GM23338 (cell line): ENCODE measurements around the gene LRRC8E. TPM values are rescaled to one million over a fixed set of nuclear protein-coding genes. Genes with fewer than 3 reads are reported as not detected.

Experiments
- ATAC-seq: fragments of 200-7000 bp; cut with Tn5 transposase; 3 replicates; pipeline ENCODE4 v1.9.1; 2020
- DNase-seq: peaks from one replicate; pipeline ENCODE4 v3.0.0-alpha.2; 2015; ENCODE audit warnings: low spot score
- H2AFZ ChIP-seq: fragments of 200-600 bp; sonication (generic); 2 replicates; pipeline ENCODE4 v1.8.0; 2016; ENCODE audit warnings: antibody characterized with exemption, mild to moderate bottlenecking, moderate library complexity
- H3F3A ChIP-seq: fragments of 200-600 bp; sonication (generic); replicated peaks from 2 replicates; pipeline ENCODE4 v1.8.0; 2017; ENCODE audit warnings: antibody characterized with exemption, mixed run types, low read depth
- H3K27ac ChIP-seq: fragments of 200-600 bp; sonication (generic); 2 replicates; pipeline ENCODE4 v1.6.1; 2016; ENCODE audit warnings: low read depth
- H3K27me3 ChIP-seq: fragments of 200-600 bp; sonication (generic); 2 replicates; pipeline ENCODE4 v1.8.0; 2016; ENCODE audit warnings: mild to moderate bottlenecking, mixed run types, moderate library complexity; ENCODE audit not compliant: insufficient read depth
- H3K36me3 ChIP-seq: fragments of 200-600 bp; sonication (generic); 2 replicates; pipeline ENCODE4 v1.8.0; 2016; ENCODE audit warnings: mild to moderate bottlenecking; ENCODE audit not compliant: insufficient read depth
- H3K4me1 ChIP-seq: fragments of 200-600 bp; sonication (generic); 2 replicates; pipeline ENCODE4 v1.8.0; 2016; ENCODE audit warnings: mild to moderate bottlenecking, moderate library complexity; ENCODE audit not compliant: insufficient read depth
- H3K4me2 ChIP-seq: fragments of 200-600 bp; sonication (generic); 2 replicates; pipeline ENCODE4 v1.7.1; 2017; ENCODE audit warnings: mixed run types
- H3K4me3 ChIP-seq: fragments of 200-600 bp; sonication (generic); 2 replicates; pipeline ENCODE4 v1.6.1; 2016; ENCODE audit warnings: mixed run types
- H3K79me2 ChIP-seq: fragments of 200-600 bp; sonication (generic); replicated peaks from 2 replicates; pipeline ENCODE4 v1.8.0; 2017; ENCODE audit warnings: mild to moderate bottlenecking; ENCODE audit not compliant: insufficient read depth
- H3K9me2 ChIP-seq: fragments of 200-600 bp; sonication (generic); 2 replicates; pipeline ENCODE4 v1.8.0; 2017; ENCODE audit not compliant: insufficient read depth
- H4K20me1 ChIP-seq: fragments of 200-600 bp; sonication (generic); replicated peaks from 2 replicates; pipeline ENCODE4 v1.8.0; 2017; ENCODE audit warnings: mild to moderate bottlenecking; ENCODE audit not compliant: insufficient read depth
- H3K27ac Mint-ChIP-seq: 2 replicates; pipeline ENCODE4 v1.8.0; 2020; ENCODE audit warnings: inconsistent platforms, mild to moderate bottlenecking, moderate library complexity, mixed read lengths
- H3K27me3 Mint-ChIP-seq: 3 replicates; pipeline ENCODE4 v1.8.0; 2022; ENCODE audit warnings: low read depth, mild to moderate bottlenecking, moderate library complexity, mixed read lengths, inconsistent platforms; ENCODE audit not compliant: insufficient read depth, poor library complexity
- H3K36me3 Mint-ChIP-seq: 3 replicates; pipeline ENCODE4 v1.8.0; 2021; ENCODE audit warnings: low read depth, mild to moderate bottlenecking, inconsistent platforms, moderate library complexity, mixed read lengths
- H3K4me1 Mint-ChIP-seq: 3 replicates; pipeline ENCODE4 v1.8.0; 2020; ENCODE audit warnings: mild to moderate bottlenecking, inconsistent platforms, mixed read lengths
- H3K4me3 Mint-ChIP-seq: 3 replicates; pipeline ENCODE4 v1.8.0; 2021; ENCODE audit warnings: moderate library complexity, mild to moderate bottlenecking, inconsistent platforms, mixed read lengths
- H3K9me3 Mint-ChIP-seq: 3 replicates; pipeline ENCODE4 v1.8.0; 2020; ENCODE audit warnings: moderate library complexity, mild to moderate bottlenecking, inconsistent platforms, mixed read lengths
- CTCF ChIP-seq, 2 experiments: fragments of 200-600 bp in 1 of 2; sonication (generic) in 1 of 2; conservative IDR thresholded peaks; 2 replicates each; pipeline versions ENCODE4 v1.5.1 to v1.6.1; 2016 to 2017; ENCODE audit warnings: antibody characterized with exemption in 2 of 2, low read depth in 2 of 2, mild to moderate bottlenecking in 2 of 2, moderate library complexity in 1 of 2
- JUNB ChIP-seq: IDR thresholded peaks from one replicate; pipeline ENCODE4 v1.6.1; 2016; ENCODE audit warnings: antibody characterized with exemption; ENCODE audit not compliant: unreplicated experiment
- NANOG ChIP-seq: IDR thresholded peaks from 2 replicates; pipeline ENCODE4 v1.6.1; 2016; ENCODE audit warnings: antibody characterized with exemption, borderline replicate concordance
- POLR2AphosphoS5 ChIP-seq: IDR thresholded peaks from 2 replicates; pipeline ENCODE4 v1.6.1; 2016; ENCODE audit warnings: antibody characterized with exemption, low read depth
- STAT1 ChIP-seq: IDR thresholded peaks from one replicate; pipeline ENCODE4 v1.6.1; 2016; ENCODE audit warnings: antibody characterized with exemption; ENCODE audit not compliant: unreplicated experiment
- ZNF462 ChIP-seq: fragments of 250-450 bp; sonication (Bioruptor Pico); IDR thresholded peaks from 2 replicates; pipeline ENCODE4 v1.5.0; 2020; ENCODE audit warnings: mild to moderate bottlenecking, moderate library complexity
- polyA plus RNA-seq: library from polyadenylated mRNA; unstranded; fragments of >200 nt; fragmentation: Nextera tagmentation; extraction: Ambion mirVana; gene quantifications from 2 replicates; pipeline ENCODE4 v1.2.1, GENCODE V29; 2016
- total RNA-seq: library from RNA; depleted of rRNA; stranded (reverse); fragments of >200 nt; shearing (Covaris generic); gene quantifications from 2 replicates; pipeline ENCODE4 v1.2.3, GENCODE V29; 2014

Gene LRRC8E
- total and polyA plus RNA-seq, 2 experiments from 2014 or later = 0.29 to 4.8 TPM

GRCh38 chr19:7848779-7849457 is 39.4 kb upstream of the LRRC8E start (continued):
- TF ChIP-seq ZNF462 (no peak), CTCF (conservative IDR thresholded peaks at IDR 0.05; ENCODE audit: low read depth in 2 of 2) (no peak), POLR2AphosphoS5 (no peak), STAT1 (no peak)

- Histone ChIP-seq H3K4me3 (no peak overlapping the region), H4K20me1 (no peaks in the 10 kb centered on the region), H3K4me1 (peaks cover 6% of the 10 kb centered on the region; the same call in 1 of the 2 replicates), H3K36me3 (no peaks in the 10 kb centered on the region), H3K27me3 (no peaks in the 10 kb centered on the region; the same call in 1 of the 2 replicates), H3F3A (no peaks in the 10 kb centered on the region), H3K79me2 (no peaks in the 10 kb centered on the region), H3K4me2 (no peak overlapping the region), H3K9me2 (no peaks in the 10 kb centered on the region), H2AFZ (no peak overlapping the region), H3K27ac (no peak overlapping the region)
- DNase-seq (no peak), ATAC-seq (no peak)
- peaks cover 15% of the 10 kb centered on the region for H3K27me3 Mint-ChIP-seq
- H3K36me3 Mint-ChIP-seq = no peaks in the 10 kb centered on the region; the same call in 2 of the 3 replicates
- H3K9me3 Mint-ChIP-seq = no peaks in the 10 kb centered on the region
- H3K4me1 Mint-ChIP-seq = peaks cover 10% of the 10 kb centered on the region; the same call in 2 of the 3 replicates
- no peak overlapping the region for H3K4me3 Mint-ChIP-seq
- H3K27ac Mint-ChIP-seq = no peak overlapping the region
- TF ChIP-seq JUNB (no peak), POLR2AphosphoS5 (no peak), CTCF (conservative IDR thresholded peaks at IDR 0.05; ENCODE audit: low read depth in 2 of 2) (no peak), NANOG (no peak)
Observed at GRCh38 chr19:7849631-7849999, 38.7 kb upstream of the LRRC8E start.
